T-helper 2 cell (primary cell): ENCODE measurements around the gene MYO18A.
"Not testable (repeated sequence)": the region's sequence is repeated elsewhere in the genome, so short reads cannot be mapped to it uniquely, and the experiment has no call there.

Source experiments
- DNase-seq, 5 experiments: peaks; one replicate each; pipeline versions ENCODE4 v3.0.0 to v3.0.0-alpha.2; 2012 to 2022

MYO18A gene

DNA sequence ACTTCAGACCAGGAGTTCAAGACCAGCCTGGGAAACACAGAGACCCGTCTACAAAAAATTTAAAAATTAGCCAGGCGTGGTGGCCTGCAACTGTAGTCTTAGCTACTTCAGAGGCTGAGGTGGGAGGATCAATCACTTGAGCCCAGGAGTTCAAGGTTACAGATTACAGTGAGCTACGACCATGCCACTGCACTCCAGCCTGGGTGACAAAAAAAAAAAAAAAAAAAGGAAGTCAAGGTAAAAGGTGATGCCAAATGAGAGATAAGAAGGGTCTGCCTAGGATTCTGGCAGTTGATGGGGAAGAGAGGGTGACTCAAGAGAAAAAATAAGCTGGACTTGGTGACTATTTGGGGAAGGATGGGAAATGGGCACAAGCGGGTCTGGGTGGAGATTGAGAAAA lies 32.5 kb downstream of the MYO18A start:
- DNase-seq = no peak

DNA sequence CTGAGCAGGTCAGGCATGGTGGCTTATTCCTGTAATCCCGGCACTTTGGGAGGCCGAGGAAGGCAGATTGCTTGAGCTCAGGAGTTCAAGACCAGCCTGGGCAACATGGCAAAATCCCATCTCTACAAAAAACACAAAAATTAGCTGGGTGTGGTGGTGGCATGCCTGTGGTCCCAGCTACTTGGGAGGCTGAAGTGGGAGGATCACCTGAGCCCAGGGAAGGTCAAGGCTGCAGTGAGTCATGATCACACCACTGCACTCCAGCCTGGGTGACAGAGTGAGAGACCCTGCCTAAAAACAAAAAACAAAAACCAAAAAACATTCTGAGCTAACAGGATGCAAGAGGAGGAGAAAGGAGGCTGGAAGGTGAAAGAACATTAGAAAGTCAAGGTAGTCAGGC lies 33.0 kb downstream of the MYO18A start:
- not testable (repeated sequence) for DNase-seq

DNA sequence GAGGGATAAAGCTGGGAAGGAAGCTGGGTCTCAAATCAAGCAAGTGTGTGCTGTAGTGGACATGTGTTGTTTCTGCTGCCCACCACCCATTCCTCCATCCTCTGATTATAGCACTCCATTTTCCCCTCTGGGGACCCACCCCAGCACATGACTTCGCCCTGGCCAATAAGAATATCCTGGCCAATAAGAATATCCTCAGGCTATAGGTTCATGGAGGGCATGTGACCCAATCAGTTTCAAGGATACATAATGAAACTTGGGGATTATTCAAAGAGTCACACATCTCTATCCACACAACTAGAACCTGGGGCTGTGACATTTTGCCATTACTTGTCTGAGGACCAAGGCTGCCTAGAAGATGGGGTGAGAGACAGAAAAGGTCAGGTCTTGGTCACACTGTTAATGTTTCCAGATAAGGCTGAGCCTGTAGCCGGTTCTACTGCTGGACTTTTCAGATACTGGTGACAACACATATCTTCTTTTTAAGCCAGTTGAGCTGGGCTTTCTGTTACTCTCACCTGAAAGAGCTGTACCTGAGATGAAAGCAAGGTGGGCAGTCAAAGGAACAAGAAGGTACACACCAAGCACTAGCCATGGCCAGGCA lies 33.7 kb downstream of the MYO18A start:
- peak in 1 of 5 experiments; percentile 24 for DNase-seq

DNA sequence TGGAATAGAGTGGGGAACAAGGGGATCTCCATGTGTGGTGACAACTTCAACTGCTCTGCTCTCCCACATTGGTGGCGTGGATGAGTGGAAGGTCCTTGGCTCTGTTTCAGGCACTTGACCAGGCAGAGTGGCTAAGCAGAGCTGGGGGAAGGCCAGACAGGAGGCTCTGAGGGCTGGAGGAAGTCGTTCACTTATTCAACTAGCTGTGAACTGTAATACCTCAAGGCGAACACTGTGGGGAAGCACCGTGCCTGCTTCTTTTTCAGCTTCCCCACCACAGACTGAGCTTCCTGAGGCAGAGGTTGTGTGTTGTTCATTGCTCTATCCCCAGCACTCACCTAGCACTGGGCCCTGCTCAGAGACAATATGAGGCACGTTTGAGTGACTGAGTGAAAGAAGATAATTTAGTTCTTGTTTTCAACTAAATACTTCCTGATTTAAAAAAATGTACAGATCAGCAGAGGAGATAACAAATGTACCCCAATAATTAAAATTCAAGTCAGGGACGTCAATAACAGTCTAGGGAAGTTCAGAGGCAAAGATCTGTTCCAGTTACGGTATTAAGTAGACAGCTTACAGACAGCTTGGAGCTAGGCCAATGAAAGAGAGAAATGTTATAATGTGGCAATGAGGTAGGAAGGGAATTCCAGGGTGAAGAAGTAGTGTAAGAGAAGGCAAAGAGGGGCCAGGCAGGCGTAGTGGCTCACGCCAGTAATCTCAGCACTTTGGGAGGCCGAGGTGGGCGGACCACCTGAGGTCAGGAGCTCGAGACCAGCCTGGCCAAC lies 34.7 kb downstream of the MYO18A start:
- DNase-seq = peak in 4 of 5 experiments; percentile 48 to 89 (median 52)

DNA sequence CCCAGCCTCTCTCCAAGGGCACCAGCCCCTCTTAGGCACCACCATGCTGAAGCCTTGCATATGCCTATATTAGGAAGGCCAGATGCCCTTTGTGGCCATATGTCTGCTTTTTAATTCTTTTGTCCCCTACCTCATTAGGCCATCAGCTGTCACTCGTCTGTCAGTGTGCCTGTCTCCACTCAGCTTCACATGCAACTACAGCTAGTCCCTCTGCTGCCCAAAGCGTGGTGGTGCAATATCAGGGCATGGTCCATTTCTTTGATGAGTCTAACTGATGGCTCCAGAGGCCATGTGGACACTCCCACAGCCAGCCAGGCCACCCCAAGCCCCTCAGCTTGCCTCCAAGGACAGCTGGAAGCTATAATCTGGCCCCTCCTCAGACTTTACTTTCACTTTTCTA lies 36.3 kb downstream of the MYO18A start:
- peak in 1 of 5 experiments; percentile 48 for DNase-seq

DNA sequence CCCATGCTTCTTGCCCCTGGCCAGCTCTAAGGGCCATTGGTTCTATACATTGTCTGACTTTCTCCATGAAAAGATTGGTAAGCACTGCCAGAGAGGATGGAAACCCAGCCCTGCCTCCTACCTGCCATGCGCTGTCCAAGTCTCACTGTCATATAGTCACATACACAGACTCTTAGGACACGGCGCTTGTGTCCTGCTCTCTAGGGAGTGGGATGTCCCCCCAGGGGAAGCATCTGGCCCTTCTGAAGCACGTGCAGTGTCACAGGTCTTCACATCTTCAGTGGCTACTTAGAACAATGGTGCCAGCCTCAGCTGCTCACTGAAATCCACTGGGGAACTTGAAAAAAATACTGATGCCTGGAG lies 38.7 kb downstream of the MYO18A start:
- no peak for DNase-seq

DNA sequence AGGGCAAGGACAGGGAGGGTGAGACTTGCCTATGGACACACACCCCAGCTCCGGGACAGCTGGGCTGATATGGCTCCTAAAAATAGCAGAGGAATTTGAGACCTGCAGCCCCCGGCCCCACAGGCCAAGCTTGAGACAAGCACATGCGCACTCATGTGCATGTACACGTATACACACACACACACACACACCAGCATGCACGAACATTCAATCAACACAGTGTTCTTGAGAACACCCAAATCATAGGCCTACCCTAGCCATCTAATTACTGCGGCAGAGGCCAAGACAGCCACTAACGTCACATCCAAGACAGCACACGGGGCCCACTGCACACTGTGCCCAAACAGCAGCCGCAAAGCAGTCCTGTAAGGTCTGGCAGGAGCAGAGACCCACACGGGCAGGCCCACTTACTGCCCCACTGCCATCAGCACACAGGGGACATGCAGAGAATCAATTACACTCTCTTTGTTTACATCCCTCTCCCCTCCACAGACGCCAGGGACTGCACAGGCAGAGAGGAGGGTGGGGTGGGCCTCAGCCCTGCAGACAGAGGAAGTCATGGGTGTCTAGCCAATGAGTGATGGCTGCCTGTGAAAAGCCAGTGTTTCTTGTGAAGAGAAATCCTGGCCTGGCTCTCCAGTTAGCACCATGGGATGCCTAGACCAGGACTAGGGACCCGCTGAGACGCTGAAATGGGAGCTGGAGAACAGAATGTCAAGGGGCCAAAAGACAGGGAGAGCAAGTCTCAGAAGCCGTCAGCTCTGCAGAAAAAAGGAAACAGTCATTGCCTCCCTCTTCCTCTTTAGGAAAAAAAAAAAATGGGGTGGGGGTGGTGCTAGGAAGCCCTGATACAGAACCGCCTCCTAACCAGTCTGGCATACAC lies 39.3 kb downstream of the MYO18A start:
- peak in 3 of 5 experiments; percentile 47 to 83 (median 63) for DNase-seq

DNA sequence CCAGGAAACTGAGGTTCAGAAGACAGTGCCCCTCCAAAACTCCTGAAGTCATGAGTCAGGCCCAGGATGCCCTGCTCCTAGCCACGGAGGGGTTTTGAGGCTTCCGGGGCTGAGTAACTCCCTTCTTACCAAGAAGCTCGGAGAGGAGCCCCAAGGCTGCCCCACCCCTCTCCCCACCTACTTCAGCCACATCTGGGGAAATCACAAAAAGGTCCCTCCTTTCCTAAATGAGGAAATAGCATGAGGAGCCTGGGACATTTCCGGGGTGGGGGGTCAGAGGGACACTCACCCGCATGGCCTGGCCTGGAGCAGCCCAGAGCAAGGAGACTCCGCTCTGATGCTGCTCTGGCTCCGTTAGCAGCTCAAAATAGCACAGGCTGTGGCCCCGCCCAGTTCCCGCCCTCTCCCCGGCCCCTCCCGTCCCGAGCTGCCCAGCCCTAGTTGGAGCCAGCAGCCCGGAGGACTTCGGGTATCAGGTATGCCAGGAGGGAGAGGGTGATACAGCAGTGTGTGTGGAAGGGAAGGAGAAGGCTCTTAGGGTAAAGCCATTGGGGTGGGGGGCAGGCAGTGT lies 40.1 kb downstream of the MYO18A start:
- DNase-seq = peak; percentile 47 to 95 (median 68)

DNA sequence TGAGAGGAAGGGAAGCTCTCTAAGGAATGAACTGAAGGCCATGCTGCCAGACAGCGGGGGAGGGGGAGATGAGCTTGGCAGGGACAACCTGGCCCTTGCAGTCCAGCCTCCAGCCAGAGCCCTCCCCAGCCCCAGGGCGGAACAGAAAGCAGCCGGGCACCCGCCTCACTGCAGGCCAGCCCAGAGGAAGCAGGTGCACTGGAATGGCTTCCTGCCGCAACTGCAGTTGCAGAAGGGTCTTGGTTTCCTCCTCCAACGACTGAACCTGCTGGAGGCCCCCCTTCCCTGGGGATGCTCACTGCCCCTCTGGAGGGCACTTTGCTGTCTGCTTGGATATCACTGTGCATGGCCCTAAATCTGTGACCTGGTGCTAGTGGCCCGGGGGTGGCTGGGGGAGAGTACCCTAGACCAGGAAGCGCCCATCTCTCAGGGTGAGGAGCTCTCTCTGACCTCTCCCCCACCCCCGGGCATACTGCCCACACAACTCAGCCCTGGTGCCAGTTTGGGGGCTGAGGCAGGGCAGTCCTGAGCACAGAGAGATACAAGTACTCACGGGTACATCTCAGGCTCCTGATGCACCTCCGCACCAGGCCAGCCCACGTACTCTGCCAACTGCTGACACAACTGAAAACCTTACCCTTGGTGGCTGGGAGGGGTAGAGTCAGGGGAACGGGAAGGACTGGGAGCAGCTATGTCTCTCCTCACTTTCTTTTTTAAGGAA lies 41.1 kb downstream of the MYO18A start:
- DNase-seq = peak in 1 of 5 experiments; percentile 65

DNA sequence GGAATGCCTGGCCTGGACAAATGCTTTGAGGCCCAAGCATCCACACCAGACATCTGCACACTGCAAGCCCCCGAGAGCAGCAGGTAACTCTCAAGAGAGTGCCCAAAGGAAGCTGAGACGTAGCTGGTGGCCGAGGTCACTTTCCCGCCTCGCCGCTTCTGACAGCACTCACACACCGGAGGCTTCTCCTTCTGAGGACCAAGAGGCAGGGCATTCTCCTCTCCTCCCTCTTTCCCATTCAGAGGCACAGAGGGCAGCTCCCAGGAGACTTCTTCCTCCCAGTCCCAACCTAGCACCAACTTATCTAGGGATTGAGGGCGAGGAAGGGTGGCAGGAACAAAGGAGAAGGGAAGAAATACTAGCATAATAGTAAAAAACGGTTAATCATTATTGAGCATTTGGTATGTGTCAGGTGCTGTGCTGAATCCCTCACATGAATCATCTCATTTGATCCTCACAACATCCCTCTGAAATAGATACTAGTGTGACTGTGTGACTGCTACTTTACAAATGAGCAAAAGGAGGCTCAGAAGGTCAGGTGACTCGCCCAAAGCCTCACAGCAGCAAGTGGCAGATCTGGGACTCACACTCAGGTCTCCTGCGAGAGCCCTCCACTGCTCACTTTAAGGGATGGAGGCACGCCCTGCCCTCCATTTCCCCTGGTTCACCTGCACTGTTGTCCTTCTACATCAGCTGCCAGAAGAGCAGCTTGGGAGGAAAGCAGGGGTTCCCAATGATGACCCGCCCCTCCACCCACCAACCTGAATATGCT lies 41.8 kb downstream of the MYO18A start:
- peak in 2 of 5 experiments; percentile 49 to 89 for DNase-seq

DNA sequence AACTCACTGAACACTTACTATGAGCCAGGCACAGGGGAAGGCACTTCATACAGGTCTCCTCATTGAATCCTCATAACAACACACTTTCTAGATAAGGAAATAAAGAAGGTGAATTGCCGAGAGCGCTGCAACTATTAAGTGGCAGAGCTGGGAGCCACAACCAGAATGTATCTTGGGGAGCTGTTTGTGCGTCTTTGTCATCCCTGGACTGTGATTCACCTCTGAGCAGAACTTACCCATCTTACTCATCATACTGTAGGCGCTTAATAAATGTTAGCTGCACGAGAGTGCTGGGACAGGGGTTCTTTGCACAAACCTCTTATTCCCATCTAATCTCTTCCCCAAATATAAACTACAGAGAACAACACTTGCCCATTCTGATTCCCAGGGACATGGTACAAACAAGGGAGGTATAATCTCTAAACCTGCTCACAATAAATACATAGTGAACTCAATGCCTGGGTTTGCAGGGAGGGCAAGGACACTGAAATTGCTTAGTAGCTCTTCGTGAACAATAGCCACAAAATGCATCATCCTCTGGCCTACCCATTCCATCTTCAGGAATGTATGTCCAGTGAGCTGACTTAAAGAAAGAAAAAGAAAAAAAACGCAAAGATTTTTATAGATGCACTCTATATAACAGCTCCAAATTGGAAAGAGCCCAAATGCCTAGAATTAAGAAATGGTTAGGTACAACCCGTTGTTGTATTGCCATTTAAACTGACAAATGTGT lies 43.0 kb downstream of the MYO18A start:
- DNase-seq = peak in 1 of 5 experiments; percentile 71

DNA sequence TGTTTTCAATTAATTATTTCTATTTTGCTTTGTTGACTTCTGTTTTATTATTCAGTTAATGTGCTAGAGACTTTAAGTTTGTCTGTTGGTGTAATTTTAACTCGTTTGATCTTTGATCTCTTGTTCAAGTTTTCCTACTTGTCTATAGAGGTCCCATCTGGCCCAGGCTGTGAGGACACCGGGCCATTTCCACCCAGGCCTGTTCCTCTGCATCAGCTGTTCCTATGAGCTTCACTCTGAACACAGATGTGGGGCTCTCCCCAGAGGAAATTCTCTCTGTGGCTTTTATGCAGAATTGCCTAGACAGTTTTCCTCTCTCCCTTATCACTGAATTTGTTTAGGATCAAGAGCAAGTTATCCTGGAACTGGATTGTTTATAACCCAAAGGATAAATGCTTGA lies 44.7 kb downstream of the MYO18A start:
- no peak for DNase-seq

DNA sequence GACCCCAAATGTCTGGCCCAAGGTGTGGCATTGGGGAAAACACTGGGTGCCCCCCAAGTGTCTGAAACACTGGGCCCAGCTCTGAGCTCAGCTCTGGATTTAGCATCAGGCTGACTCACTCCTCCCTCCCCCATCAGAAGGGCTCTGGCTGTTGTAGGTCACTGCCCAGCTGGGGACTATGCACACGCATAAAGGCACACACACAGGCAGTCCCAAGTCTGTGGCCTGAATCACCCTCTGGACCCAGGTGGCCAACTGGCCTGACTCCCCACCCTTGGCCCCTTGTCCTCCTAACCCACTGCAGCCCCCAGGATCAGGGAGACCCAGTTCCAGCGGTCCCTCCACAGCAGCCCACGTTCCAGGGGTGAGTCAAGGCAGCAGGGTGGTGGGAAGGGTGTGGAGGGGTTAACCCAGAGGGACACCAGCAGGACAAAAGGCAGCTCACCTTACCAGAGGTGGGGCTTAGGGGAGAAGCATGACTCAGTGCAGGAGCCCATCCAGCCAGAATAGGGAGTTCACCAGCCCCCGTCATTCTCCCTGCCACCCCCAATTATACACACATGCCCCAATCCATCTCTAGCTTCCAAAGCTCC lies 47.0 kb downstream of the MYO18A start:
- no peak for DNase-seq

DNA sequence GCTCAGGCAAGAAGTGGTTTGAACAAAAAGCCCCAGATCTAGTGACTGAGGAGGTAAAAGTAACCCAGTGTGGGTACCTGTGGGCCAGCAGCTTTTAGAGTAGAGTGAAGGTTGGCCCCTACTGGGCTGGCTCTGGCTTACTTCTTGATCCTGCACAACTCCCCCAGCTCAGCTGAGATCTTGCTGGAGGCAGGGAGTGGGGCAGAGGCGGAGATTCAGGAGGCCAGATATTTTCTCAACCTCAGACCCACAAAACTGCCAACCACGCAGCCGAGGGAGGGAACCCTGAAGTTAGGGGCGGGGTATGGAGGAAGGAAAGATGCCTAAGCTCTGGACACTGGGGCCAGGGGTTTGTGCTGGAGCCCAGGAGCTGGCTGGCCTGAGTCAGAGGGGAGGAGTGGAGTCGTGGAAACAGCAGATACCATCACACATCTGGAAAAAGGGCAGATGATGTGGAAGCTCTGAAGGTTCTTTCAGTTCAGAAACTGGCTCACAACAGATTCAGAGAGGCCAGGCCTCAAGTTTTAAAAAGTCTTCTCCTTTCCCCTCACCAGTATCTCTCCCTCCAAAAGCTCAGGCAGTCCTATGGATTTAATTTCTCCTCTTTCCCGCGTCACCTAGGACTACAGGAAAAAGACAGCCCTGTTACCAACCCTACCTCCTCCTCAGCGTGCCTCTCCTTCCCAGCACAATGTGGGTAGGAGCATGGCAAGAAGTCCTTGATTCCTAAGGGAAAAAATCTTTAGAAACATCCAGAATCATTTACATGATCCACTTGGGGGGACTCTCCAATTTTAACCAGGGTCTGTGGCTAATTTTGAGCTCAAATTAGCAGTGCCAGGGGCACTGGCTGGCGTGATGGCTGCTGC lies 48.1 kb downstream of the MYO18A start:
- peak in 1 of 5 experiments; percentile 17 for DNase-seq

DNA sequence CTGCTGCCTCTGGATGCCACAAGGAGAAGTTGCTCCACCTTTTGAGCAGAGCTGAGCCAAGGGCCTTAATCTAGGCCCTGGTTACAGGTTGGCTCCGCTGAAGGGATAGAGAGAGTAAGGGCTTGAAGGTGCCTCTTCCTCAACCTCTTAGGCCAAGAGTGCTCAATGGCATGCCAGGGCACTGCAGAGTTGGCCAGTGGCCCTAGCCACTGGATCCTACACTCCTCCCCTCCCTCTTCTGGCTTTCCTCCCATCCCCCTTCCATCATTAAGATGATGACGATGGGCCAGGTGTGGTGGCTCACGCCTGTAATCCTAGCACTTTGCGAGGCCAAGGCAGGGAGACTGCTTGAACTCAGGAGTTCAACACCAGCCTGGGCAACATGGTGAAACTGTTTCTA lies 50.5 kb downstream of the MYO18A start:
- no peak for DNase-seq

DNA sequence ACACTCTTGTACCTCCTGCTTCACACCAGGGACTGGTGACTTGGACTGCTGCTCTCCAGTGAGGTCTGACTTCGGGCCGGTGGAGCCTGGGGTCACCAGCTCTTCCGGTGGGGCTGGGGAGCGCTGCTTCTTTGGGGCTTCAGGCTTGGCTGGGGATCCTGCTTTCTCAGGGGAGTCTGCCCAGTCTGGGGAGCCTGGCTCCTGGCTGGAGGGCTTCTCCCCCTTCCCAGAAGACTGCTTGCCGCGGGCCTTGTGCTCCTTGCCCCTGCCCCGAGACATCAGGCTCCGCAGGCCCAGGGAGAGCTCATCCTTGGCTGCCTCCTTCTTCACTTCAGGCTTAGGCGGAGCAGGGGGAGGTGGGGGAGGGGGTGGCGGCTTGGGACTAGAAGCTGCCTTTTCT lies 52.4 kb downstream of the MYO18A start:
- DNase-seq = no peak

DNA sequence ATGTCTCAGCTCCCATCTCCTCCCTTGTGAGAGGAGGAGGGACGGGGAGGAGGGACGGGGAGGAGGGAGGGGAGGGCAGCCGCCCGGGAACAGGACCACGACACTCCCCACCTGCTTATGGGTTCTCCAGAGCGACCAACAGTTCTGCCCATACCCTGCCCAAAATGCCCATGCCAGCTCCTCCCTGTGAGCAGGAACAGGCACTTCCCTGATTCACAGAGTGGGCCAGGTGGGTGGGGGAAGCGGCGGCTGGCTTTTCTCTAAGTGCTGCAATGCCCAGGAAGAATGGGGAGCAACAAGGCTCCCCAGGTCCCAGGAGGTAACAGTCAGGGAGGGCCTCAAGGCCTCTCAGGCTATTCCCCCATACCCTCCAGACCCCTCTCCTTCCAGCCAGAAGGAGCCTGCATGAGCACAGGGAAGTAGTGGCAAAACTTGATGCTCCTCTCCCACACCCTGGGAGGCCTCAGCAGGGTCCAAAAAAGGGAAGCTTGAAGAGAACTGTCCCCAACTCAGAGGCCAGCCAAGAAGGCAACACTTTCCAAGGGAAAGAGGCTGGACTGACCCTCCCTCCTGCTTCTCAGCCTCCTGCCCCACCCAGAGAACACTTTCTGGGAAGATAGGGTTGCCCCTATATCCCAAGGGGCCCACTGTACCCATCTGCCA lies 53.8 kb downstream of the MYO18A start:
- no peak for DNase-seq

DNA sequence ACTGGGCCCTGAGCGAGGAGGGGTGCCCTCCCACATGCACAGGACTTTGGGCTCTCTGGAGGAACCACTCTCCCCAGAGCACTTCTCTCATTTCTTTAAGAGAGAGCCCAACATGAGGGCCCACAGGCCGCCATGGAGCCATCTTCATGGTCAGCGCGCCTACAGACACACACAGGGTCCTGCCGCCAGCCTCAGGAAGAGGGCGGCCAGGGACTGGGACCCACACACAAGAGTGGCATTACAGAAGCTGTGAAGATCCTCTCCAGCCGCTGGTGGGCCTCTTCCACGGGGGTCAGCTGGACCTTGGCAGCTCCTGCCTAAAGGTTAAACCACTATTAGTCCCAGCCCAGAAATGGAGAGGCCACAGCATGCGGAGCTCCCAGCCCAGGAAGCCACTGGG lies 54.5 kb downstream of the MYO18A start:
- no peak for DNase-seq

DNA sequence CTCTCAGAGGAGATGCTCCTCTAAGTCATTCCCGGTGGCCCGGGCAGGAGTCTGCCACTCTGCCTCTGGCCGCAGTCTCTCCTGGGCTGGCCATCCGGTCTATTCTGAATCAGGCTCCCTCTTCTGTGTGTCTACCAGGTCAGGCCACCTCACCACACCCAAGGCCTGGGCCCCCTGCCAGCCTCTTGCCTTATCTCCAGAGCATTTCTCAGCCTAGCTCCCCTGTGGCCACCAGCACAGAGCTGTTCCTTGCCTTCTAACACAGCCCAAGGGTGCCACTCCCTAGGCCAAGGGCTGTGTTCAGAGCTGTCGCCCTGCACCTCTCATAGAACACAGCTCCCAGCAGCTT lies 55.3 kb downstream of the MYO18A start:
- no peak for DNase-seq
